AG04449 (cell line): Measurements from ENCODE around the gene PPP4C.
"Not testable (repeated sequence)": the region's sequence is repeated elsewhere in the genome, so short reads cannot be mapped to it uniquely, and the experiment has no call there.

ENCODE experiments used
- CTCF ChIA-PET: fragments of 350-600 bp; formaldehyde crosslinking; extraction: SDS; loops from one replicate; lab custom pipeline; 2021; ENCODE audit warnings: antibody characterized with exemption; lab: Yijun Ruan, JAX
- POLR2A ChIA-PET: fragments of 400-600, 350-600 bp; formaldehyde crosslinking; extraction: SDS; loops from one replicate; lab custom pipeline; 2020; ENCODE audit warnings: antibody characterized with exemption, inconsistent platforms; lab: Yijun Ruan, JAX
- DNase-seq: peaks from one replicate; pipeline ENCODE4 v3.0.0-alpha.2; 2010; ENCODE audit warnings: low read depth, low spot score
- H3K4me3 ChIP-seq: 2 replicates; pipeline ENCODE4 v1.5.1; 2011; ENCODE audit warnings: low read depth, mild to moderate bottlenecking, control low read depth, low read length
- TF ChIP-seq, protein P1 (sequence below): IDR thresholded peaks from one replicate; pipeline ENCODE4 v1.5.1; 2011; ENCODE audit warnings: mild to moderate bottlenecking, moderate library complexity, low read length, control low read depth, inconsistent platforms; ENCODE audit not compliant: insufficient read depth; ENCODE audit errors: missing control alignments

The PPP4C gene

GRCh38 chr16:30110661-30111060 lies 34.9 kb downstream of the PPP4C start:
- no peak for DNase-seq
- TF ChIP-seq, protein P1, sequence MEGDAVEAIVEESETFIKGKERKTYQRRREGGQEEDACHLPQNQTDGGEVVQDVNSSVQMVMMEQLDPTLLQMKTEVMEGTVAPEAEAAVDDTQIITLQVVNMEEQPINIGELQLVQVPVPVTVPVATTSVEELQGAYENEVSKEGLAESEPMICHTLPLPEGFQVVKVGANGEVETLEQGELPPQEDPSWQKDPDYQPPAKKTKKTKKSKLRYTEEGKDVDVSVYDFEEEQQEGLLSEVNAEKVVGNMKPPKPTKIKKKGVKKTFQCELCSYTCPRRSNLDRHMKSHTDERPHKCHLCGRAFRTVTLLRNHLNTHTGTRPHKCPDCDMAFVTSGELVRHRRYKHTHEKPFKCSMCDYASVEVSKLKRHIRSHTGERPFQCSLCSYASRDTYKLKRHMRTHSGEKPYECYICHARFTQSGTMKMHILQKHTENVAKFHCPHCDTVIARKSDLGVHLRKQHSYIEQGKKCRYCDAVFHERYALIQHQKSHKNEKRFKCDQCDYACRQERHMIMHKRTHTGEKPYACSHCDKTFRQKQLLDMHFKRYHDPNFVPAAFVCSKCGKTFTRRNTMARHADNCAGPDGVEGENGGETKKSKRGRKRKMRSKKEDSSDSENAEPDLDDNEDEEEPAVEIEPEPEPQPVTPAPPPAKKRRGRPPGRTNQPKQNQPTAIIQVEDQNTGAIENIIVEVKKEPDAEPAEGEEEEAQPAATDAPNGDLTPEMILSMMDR: no peak
- ChIA-PET POLR2A (no interaction called here), CTCF (interaction anchor here (0.6 to 6.6 kb wide), 7 partner anchors 9 to 68 kb away, joined by 3 to 82 read pairs (median 4); partner anchors contain the start of gene TBX6)
- H3K4me3 ChIP-seq: no peak overlapping the region

GRCh38 chr16:30112197-30113030 lies 36.6 kb downstream of the PPP4C start:
- CTCF ChIA-PET: interaction anchor here (0.8 to 6.6 kb wide), 14 partner anchors 8 to 307 kb away, joined by 3 to 82 read pairs (median 4); partner anchors contain the start of genes TBX6 and YPEL3
- TF ChIP-seq, protein P1: peak; percentile 75
- POLR2A ChIA-PET: no interaction called here
- H3K4me3 ChIP-seq: no peak overlapping the region
- DNase-seq: no peak

- no peak within 1 kb of the TSS for H3K4me3 ChIP-seq
- TF ChIP-seq, protein P1: no peak
- DNase-seq: no peak
- POLR2A ChIA-PET: no interaction called here
- CTCF ChIA-PET: interaction anchor here (1.0 to 6.6 kb wide), 9 partner anchors 8 to 297 kb away, joined by 3 to 82 read pairs (median 6); no protein-coding TSS in a partner anchor
Observed at GRCh38 chr16:30113031-30113710, 37.4 kb downstream of the PPP4C start, which contains the start of gene GDPD3. GDPD3 (minus strand) TSS chr16:30113537; CDS start chr16:30113478, 59 bp downstream.

- POLR2A ChIA-PET: no interaction called here
- no peak for DNase-seq
- TF ChIP-seq, protein P1: no peak
- CTCF ChIA-PET: interaction anchor here (1.0 to 6.6 kb wide), 7 partner anchors 10 to 296 kb away, joined by 3 to 82 read pairs (median 4); no protein-coding TSS in a partner anchor
- H3K4me3 ChIP-seq: no peak overlapping the region
Observed at GRCh38 chr16:30113711-30114333, 38.0 kb downstream of the PPP4C start.

GRCh38 chr16:30114411-30114810 lies 38.6 kb downstream of the PPP4C start:
- TF ChIP-seq, protein P1: no peak
- ChIA-PET CTCF (interaction anchor here (1.3 to 6.6 kb wide), 6 partner anchors 12 to 295 kb away, joined by 3 to 82 read pairs (median 4); partner anchors contain the start of gene TBX6), POLR2A (no interaction called here)
- H3K4me3 ChIP-seq: no peak overlapping the region
- no peak for DNase-seq

DNA sequence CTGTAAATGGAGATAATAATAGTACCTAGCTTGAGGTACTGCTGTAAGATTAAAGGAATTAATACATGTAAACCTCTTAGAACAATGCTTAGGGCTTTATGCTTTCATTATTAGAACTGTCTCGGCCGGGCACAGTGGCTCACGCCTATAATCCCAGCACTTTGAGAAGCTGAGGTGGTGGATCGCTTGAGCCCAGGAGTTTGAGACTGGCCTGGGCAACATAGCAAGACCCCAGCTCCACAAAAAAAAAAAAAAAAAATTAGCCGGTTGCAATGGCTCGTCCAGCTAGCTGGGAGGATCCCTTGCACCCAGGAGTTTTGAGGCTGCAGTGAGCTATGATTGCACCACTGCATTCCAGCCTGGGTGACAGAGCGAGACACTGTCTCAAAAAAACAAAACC lies 39.0 kb downstream of the PPP4C start:
- H3K4me3 ChIP-seq, POLR2A ChIA-PET, DNase-seq: not testable (repeated sequence)
- CTCF ChIA-PET: interaction anchor here (1.3 to 6.6 kb wide), 6 partner anchors 13 to 295 kb away, joined by 3 to 82 read pairs (median 4); partner anchors contain the start of gene TBX6
